Esophagus squamous epithelium (tissue), 5 donors: Measurements from ENCODE around the gene MTX1. TPM values are rescaled to one million over a fixed set of nuclear protein-coding genes. Genes with fewer than 3 reads are reported as not detected.
"Not testable (repeated sequence)": the region's sequence is repeated elsewhere in the genome, so short reads cannot be mapped to it uniquely, and the experiment has no call there.

Experiments
- DNase-seq: peaks from one replicate; lab custom pipeline; 2025; lab: John Stamatoyannopoulos, UW
- H3K27ac ChIP-seq, 4 donors: fragments of 200-600 bp; sonication (generic); one replicate each; pipeline ENCODE4 v1.5.1; 2016 to 2019; ENCODE audit warnings: mild to moderate bottlenecking in 1 of 4
- H3K27me3 ChIP-seq, 4 donors: fragments of 200-600 bp; sonication (generic); 1 replicate in 3 of 4; 2 replicates in 1 of 4; pipeline versions ENCODE4 v1.5.1 to v1.6.0; 2017 to 2021; ENCODE audit warnings: antibody characterized with exemption in 1 of 4
- H3K36me3 ChIP-seq, 3 donors: fragments of 200-600 bp; sonication (generic); one replicate each; pipeline ENCODE4 v1.5.1; 2016 to 2019
- H3K4me1 ChIP-seq, 3 donors: fragments of 200-600 bp; sonication (generic); one replicate each; pipeline ENCODE4 v1.5.1; 2017 to 2019
- H3K4me3 ChIP-seq, 4 donors: fragments of 200-600 bp; sonication (generic); 1 replicate in 3 of 4; 2 replicates in 1 of 4; pipeline ENCODE4 v1.5.1; 2016 to 2019; ENCODE audit warnings: mild to moderate bottlenecking in 2 of 4, moderate library complexity in 1 of 4
- H3K9me3 ChIP-seq, 3 donors: fragments of 200-600 bp; sonication (generic); one replicate each; pipeline ENCODE4 v1.5.1; 2016 to 2019
- CTCF ChIP-seq, 6 experiments: fragments of 450-650 bp in 4 of 6; fragments of 200-600 bp in 2 of 6; sonication (generic) in 2 of 6; IDR thresholded peaks; one replicate each; pipeline ENCODE4 v1.5.1; 2016 to 2019; ENCODE audit warnings: antibody characterized with exemption in 6 of 6, mild to moderate bottlenecking in 4 of 6, moderate library complexity in 4 of 6
- POLR2A ChIP-seq, 4 donors: fragments of 450-650 bp; IDR thresholded peaks; one replicate each; pipeline ENCODE4 v1.6.1; 2017; ENCODE audit warnings: antibody characterized with exemption in 4 of 4, mild to moderate bottlenecking in 4 of 4, moderate library complexity in 3 of 4
- WGBS, 2 donors: methylation state at CpG; one replicate each; pipeline ENCODE4 v1.1.5; 2018; 5-methylcytosine and 5-hydroxymethylcytosine counted together
- intact Hi-C: fragments of 100-400 bp; cut with DNase I; formaldehyde crosslinking; loops from one replicate; pipeline ENCODE4 v1.15.0; 2022
- total RNA-seq, 4 donors: library from RNA; depleted of rRNA; stranded (reverse); fragments of >200 nt; gene quantifications; one replicate each; pipeline ENCODE4 v1.1.0, GENCODE V29; 2016
- donor health status: DM: yes; HTN: yes; CAD: no.

MTX1 gene
- total RNA-seq, 4 donors from 2014 or later = 34.0 to 59.1 (median 42.9) TPM

GRCh38 chr1:155223047-155223446 lies 14.6 kb downstream of the MTX1 start:
- intact Hi-C loops = no loop called here
- Histone ChIP-seq H3K9me3 (no peaks in the 10 kb centered on the region), H3K4me1 (peaks cover 14 to 55% (median 15%) of the 10 kb centered on the region in 3 donors), H3K27me3 (no peaks in the 10 kb centered on the region), H3K4me3 (no peak overlapping the region), H3K36me3 (no peaks in the 10 kb centered on the region), H3K27ac (no peak overlapping the region)
- no peak for TF ChIP-seq CTCF (IDR thresholded peaks at IDR 0.05)
- TF ChIP-seq POLR2A (IDR thresholded peaks at IDR 0.05) = no peak
- WGBS, 2 donors = 58 to 64% methylated on average over 4 to 7 of the region's 7 CpGs
- no peak for DNase-seq

- peak overlapping the region; percentile 17 to 92 (median 51) for H3K27ac ChIP-seq
- H3K27me3 ChIP-seq, intact Hi-C loops, H3K4me3 ChIP-seq, DNase-seq, H3K36me3 ChIP-seq, H3K9me3 ChIP-seq: not testable (repeated sequence)
- 88 to 93% methylated on average over 8 of the region's 8 CpGs for WGBS, 2 donors
- H3K4me1 ChIP-seq = peaks cover 14 to 43% (median 17%) of the 10 kb centered on the region in 3 donors
Measured at GRCh38 chr1:155225404-155225759, 16.9 kb downstream of the MTX1 start.

GRCh38 chr1:155226188-155226909 lies 17.9 kb downstream of the MTX1 start:
- peak overlapping the region; percentile 77 to 93 (median 92) for H3K27ac ChIP-seq
- H3K27me3 ChIP-seq = no peaks in the 10 kb centered on the region
- peaks cover 14 to 41% (median 17%) of the 10 kb centered on the region in 3 donors for H3K4me1 ChIP-seq
- DNase-seq = no peak
- intact Hi-C loops = no loop called here
- 0 to 1% methylated on average over 7 of the region's 7 CpGs for WGBS, 2 donors
- TF ChIP-seq POLR2A (IDR thresholded peaks at IDR 0.05) (no peak), CTCF (IDR thresholded peaks at IDR 0.05) (peak; percentile 38 to 66 (median 60))
- no peaks in the 10 kb centered on the region for H3K9me3 ChIP-seq
- peak overlapping the region; percentile 43 to 73 (median 70) for H3K4me3 ChIP-seq
- no peaks in the 10 kb centered on the region for H3K36me3 ChIP-seq

GRCh38 chr1:155226910-155227260 lies 18.4 kb downstream of the MTX1 start:
- intact Hi-C loops = no loop called here
- TF ChIP-seq POLR2A (IDR thresholded peaks at IDR 0.05) = no peak
- Histone ChIP-seq H3K27me3 (no peaks in the 10 kb centered on the region), H3K36me3 (no peaks in the 10 kb centered on the region), H3K27ac (peak overlapping the region; percentile 77 to 93 (median 92)), H3K4me1 (peaks cover 14 to 45% (median 17%) of the 10 kb centered on the region in 3 donors), H3K4me3 (peak overlapping the region; percentile 43 to 73 (median 70)), H3K9me3 (no peaks in the 10 kb centered on the region)
- no peak for DNase-seq
- WGBS, 2 donors = 2% methylated on average over 6 to 19 of the region's 19 CpGs

- DNase-seq = peak; percentile 92
- Histone ChIP-seq H3K27me3 (no peaks in the 10 kb centered on the region), H3K27ac (peak overlapping the region; percentile 77 to 93 (median 92)), H3K4me3 (peak overlapping the region; percentile 43 to 73 (median 70)), H3K36me3 (no peaks in the 10 kb centered on the region), H3K4me1 (peaks cover 14 to 51% (median 21%) of the 10 kb centered on the region in 3 donors), H3K9me3 (no peaks in the 10 kb centered on the region)
- 0 to 2% methylated on average over 24 to 29 of the region's 42 CpGs for WGBS, 2 donors
- intact Hi-C loops = no loop called here
- TF ChIP-seq CTCF (IDR thresholded peaks at IDR 0.05) = peak in 1 of 6 experiments; percentile 7
- peak in 2 of 4 donors; percentile 62 to 71 for TF ChIP-seq POLR2A (IDR thresholded peaks at IDR 0.05)
Measured at GRCh38 chr1:155227261-155228095, 19.0 kb downstream of the MTX1 start.

GRCh38 chr1:155228096-155228427 lies 19.6 kb downstream of the MTX1 start:
- 45 to 52% methylated on average over 8 to 9 of the region's 9 CpGs for WGBS, 2 donors
- Histone ChIP-seq H3K36me3 (no peaks in the 10 kb centered on the region), H3K4me1 (peaks cover 14 to 51% (median 21%) of the 10 kb centered on the region in 3 donors), H3K27ac (peak overlapping the region; percentile 77 to 93 (median 90)), H3K4me3 (peak overlapping the region; percentile 43 to 73 (median 70)), H3K27me3 (no peaks in the 10 kb centered on the region), H3K9me3 (no peaks in the 10 kb centered on the region)
- intact Hi-C loops = no loop called here
- TF ChIP-seq CTCF (IDR thresholded peaks at IDR 0.05) (no peak), POLR2A (IDR thresholded peaks at IDR 0.05) (no peak)
- no peak for DNase-seq

GRCh38 chr1:155231302-155231701 lies 22.8 kb downstream of the MTX1 start:
- H3K27ac ChIP-seq, H3K9me3 ChIP-seq, H3K27me3 ChIP-seq, intact Hi-C loops, DNase-seq, H3K4me3 ChIP-seq: not testable (repeated sequence)
- 53 to 68% methylated on average over 3 of the region's 3 CpGs for WGBS, 2 donors
- peaks cover 6 to 28% (median 15%) of the 10 kb centered on the region in 3 donors for H3K4me1 ChIP-seq
- peaks cover 3 to 13% (median 4%) of the 10 kb centered on the region in 3 donors for H3K36me3 ChIP-seq
